IPS-11a (cell line): Measurements from ENCODE around the gene GADD45GIP1.
"Not testable (repeated sequence)": the region's sequence is repeated elsewhere in the genome, so short reads cannot be mapped to it uniquely, and the experiment has no call there.

ENCODE experiments used
- H3K4me3 ChIP-seq: one replicate; pipeline ENCODE4 v1.5.1; 2013; ENCODE audit warnings: low read depth, low read length, control low read depth

GADD45GIP1 gene

DNA sequence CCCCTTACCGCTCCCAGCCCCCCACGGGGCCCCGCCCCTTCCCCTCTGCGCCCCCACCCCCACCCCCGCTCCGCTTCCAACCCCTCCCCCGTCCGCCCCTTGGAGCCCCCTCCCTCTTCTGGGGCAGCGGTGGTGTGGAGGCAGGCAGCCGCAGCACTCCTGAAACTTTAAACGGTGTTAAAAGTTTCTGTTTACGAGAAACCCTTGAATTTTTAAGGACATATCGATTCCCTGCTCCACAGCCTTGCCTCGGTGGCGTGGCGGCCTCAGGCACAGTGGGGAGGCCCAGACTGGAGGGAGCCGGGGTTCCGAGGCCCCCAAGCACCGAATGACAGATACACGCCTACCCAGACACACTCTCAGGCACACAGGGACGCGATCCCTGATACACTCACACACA is 33.4 kb upstream of the GADD45GIP1 start:
- no peak overlapping the region for H3K4me3 ChIP-seq

DNA sequence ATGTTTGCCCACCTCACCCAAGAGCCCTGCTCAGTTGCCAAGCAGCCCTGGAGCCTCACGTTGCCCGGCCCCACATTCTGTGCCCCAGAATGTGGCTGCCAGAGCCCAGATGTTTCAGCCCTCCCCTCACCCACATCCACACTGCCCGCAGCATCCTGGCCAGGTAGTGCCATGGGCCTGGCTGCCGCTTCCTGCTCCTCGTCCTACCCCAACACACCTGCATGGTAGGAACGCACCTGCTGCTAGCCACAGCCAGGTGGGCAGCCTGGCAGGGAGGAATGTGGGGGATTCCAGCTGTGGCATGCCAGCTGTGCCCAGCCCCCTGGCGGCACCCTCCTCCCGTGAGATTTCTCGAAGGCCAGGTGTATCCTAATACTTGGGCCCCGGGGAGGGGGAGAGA is 30.8 kb upstream of the GADD45GIP1 start:
- no peak overlapping the region for H3K4me3 ChIP-seq

DNA sequence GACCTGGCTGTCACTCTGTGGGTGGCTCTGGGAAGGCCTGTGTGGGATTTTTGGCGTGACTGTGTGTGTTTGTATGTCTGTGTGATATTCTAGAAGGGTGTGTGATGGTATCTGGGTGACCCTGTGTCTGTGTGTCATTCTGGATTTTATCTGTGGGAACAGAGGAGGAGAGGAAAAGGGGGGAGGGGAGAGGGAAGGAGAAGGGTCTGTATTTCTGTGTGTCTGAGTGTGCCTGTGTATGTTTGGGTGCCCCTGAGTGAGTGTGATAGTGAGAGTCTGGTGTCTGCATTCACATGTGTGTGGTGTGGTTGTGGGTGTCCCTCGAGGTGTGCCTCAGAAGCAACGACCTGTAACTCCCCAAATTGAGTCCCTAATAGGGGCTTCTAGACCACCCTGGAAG is 30.2 kb upstream of the GADD45GIP1 start:
- no peak overlapping the region for H3K4me3 ChIP-seq

DNA sequence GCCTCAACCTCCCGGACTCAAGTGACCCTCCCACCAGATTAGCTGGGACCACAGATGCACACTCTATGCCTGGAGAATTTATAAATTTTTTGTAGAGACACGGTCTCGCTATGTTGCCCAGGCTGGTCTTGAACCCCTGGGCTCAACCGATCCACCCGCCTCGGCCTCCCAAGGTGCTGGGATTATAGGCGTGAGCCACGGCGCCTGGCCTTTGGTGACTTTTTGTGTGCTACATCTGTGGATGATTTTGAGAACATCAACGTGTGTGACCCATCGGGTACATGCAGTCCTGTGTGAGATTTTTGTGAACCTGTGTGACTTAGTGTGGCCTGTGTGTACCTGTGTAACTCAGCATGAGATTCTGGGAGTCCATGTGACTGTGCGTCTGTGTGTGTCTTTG is 29.7 kb upstream of the GADD45GIP1 start:
- H3K4me3 ChIP-seq, result no peak overlapping the region

DNA sequence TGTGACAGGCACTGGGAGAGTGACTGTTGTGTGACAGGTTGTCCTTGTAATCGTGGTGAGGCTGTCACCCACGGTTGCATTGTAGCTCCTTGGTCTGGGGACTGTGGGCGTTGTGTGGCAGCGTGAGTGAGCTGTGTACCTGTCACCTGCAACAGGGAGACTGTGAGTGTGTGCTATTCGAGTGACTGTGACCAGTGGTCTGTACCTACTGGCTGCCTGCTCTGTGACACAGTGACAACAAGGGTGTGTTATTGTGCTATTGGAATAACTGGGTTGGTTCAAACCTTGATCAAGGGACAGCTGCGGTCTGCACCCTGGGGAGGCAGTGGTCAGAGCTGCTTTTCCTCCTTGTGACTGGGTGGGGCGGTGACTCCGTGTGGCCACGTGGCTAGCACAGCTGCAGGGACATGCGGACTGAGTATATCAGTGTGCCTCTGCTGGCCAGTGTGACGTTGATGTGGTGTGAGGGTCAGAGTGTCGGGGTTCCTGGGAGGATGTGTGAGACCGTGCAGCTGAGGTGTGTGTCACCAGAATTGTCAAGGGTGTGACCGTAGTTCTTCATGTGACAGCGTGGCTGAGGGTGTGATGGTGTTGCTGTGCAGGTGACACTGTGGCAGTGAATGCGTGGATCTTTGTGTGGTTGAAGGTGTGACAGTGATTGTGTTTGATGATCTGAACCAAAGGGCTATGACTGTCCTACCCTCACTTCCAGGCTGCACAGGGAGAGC is 28.2 kb upstream of the GADD45GIP1 start:
- H3K4me3 ChIP-seq, result no peak overlapping the region

DNA sequence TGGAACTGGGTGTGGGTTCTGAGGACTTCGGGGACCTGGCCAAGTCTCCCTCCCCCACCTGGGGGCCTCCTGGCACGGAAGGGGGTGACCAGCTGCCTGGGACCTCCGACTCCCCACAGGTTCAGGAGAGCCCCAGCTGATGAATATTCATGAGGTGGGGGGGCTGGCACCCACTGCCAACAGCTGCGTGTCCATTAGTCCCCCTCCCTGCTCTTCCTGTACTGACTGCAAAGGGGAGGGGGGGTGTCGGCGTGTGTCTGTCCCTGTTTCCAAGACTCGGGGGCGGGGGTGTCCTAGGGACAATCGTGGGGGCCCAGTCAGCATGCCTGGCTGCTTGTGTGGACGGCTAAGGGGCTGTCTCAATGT is 27.6 kb upstream of the GADD45GIP1 start:
- H3K4me3 ChIP-seq, result no peak overlapping the region

DNA sequence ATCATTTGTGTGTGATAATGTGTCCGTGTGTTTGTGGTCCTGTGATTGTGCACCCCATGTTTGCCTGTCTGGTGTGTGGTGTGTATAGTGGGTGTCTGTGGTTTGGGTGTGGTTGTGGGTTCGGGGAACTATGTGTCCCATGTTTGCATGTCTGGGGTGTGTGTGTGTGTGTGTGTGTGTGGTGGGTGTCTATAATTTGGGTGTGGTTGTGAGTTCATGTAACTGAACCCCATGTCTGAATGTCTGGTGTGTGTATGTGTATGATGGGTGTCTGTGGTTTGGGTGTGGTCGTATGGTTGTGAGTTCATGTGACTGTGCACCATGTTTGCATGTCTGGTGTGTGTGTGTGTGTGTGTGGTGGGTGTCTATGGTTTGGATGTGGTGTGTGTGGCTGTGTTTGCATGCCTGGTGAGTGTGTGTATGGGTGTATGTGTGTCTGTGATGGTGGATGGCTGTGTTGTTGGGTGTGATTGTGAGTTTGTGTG is 27.2 kb upstream of the GADD45GIP1 start:
- no peak overlapping the region for H3K4me3 ChIP-seq

DNA sequence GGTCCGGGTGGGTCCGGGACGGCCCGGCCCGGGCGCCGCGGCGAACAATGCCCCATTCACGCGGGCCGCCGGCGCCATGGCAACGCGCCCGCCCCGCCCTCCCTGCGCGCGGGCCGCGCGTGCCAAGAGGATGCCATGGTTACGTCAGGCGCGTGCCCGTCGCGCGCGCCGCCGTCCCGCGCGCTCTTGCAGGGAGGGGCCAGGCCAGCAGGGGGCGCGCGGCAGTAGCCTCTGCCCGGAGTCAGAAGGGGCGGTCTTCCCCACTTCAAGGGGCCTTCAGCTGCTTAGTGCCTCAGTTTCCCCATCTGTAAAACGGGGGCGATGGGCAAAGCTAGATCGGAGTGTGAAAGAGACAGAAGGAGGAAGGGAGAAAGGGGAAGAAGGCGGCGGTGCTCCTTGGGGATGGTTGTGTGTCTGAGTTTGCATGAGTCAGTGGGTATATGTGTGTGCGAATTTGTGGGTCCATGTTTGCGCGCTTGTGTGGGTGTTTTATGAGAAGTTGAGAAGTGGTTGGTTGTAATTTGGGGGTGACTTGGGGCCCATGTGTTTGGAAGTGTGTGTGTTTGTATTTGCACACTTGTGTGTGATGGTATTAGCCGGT is 26.6 kb upstream of the GADD45GIP1 start:
- H3K4me3 ChIP-seq, result no peak overlapping the region

DNA sequence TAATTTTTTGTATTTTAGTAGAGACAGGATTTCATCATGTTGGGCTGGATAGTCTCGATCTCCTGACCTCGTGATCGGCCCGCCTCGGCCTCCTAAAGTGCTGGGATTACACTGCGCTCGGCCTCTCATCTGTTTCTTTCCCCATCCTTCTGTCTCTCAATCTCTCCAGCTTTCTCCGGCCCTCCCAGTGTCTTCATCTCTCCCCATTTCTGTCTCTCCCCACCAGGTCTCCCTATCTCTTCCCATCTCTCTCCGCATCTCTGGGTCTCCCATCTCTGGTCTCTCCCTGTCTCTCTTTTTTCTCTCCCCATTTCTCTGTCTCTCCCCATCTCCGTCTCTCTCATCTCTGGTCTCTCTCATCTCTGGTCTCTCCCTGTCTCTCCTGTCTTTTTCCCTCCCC is 26.1 kb upstream of the GADD45GIP1 start:
- H3K4me3 ChIP-seq, result no peak overlapping the region

DNA sequence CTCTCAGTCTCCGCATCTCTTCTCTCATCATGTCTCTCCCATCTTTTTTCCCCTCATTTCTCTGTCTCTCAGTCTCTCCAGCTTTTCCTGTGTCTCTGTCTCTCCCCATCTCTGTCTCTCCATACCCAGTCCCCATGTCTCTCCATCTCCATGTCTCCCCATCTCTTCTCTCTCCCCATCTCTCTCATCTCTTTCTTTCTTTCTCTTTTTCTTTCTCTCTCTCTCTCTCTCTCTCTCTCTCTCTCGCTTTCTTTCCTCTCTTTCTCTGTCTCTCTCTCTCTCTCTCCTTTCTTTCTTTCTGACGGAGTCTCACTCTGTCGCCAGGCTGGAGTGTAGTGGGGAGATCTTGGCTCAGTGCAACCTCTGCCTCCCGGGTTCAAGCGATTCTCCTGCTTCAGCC is 25.6 kb upstream of the GADD45GIP1 start:
- H3K4me3 ChIP-seq, result no peak overlapping the region

DNA sequence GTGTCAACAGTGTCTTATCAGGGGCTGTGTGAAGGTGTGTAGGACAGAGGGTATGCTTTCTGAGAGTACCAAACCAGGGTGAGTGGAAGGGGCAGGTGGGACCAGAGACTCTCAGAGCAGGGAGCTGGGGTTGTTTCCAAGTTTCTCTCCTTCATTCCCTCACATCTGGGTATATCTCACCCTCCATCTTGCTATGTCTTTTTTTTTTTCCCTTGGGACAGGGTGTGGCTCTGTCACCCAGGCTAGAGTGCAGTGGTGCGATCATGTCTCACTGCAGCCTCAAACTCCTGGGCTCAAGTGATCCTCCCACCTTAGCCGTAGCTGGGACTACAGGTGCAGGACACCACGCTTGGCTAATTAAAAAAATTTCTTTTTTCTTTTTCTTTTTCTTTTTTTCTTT is 23.0 kb upstream of the GADD45GIP1 start:
- H3K4me3 ChIP-seq, result no peak overlapping the region

DNA sequence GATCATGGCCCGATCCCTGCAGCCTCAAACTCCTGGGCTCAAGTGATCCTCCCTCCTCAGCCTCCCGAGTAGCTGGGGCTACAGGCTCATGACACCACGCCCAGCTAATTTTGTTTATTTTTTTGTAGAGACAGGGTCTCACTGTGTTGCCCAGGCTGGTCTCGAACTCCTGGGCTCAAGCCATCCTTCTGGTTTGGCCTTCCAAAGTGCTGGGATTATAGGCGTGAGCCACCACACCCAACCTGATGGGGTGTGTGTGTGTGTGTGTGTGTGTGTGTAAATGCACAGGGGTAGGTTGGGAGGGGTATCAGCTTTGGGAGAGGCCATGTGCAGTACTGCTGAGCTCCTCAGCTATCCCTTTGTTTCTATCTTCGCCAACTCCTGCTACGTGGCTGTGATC is 19.1 kb upstream of the GADD45GIP1 start:
- not testable (repeated sequence) for H3K4me3 ChIP-seq

DNA sequence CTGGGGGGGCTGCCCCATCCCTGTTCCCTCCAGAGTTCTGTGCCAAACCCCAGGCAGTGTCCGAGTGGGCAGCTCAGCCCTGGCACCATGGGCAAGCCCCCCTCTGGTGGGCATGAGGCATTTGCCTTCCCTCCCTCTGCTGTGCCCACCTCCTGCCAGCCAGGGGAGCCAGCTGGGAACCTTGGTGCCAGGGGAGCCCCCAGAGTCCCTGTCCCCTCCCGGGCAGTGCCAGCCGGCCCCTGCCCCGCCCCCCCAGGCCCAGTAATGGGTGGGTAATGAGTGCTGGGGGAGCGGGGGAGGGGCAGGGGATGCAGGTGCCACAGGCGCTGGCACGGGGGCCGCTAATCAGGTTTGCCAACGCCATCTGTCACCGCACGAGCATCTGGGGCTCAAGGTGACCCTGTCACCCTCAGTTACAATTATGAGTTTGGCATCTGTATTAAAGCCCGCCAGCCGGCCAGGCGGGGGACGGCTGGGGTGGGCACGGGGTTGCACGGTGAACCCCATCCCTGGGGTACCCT is 18.3 kb upstream of the GADD45GIP1 start:
- H3K4me3 ChIP-seq, result no peak overlapping the region

DNA sequence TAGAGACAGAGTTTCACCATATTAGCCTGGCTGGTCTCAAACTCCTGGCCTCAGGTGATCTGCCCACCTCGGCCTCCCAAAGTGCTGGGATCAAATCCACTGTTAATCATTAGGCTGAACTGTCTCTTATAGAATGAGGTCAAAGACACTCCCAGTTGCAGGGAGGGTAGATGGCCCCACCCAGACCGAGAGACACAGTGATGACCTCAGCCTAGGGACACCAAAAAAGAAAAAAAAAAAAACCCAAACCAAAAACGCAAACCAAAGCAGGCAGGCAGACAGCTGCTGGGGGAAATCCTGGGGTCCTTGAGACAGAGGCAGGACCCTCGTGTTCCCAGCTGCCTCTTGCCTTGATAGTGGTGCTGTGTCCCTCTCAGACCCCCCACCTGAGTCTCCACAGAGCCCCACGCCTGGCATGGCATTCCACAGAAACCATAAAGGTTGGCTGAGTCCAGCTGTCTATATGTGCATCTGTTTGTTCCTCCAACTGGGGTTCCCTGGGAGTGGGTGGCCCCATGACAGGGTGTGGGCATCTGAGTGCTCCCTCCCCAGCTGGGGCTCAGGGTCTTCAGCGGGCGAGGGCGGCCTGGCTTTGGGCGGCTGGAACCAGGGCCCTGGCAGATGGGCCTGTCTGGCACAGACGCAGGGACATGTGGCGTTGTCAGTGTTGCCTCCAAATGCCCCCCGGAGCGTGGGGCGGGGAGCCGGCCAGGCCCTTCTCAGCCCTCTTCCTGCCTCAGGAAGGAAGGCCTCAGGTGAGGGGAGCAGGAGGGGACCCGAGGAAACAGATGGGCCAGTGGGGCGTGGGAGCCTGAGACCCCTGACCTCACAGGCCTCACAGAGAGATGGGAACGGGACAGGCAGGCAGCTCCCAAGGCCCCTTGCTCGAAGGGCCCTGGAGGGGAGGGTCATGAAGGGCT is 17.5 kb upstream of the GADD45GIP1 start:
- no peak overlapping the region for H3K4me3 ChIP-seq

DNA sequence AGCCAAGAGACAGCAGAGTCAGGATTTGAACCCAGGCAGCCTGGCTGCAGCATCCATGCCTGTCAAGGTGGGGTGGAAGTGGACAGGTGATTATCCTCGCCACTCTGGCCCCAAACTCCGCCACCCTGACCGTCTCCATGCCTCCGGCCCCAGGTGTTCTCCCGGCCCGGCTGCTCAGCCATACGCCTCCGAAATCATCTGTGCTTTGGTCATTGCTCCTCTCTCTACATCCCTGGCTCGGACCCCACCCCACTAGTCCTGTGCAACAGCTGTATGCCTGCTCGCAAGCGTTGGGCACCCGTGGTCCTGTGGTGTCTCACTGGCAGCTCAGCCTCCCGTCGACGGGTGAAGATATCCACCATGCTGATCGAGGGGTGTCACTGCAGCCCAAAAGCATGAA is 16.2 kb upstream of the GADD45GIP1 start:
- no peak overlapping the region for H3K4me3 ChIP-seq

DNA sequence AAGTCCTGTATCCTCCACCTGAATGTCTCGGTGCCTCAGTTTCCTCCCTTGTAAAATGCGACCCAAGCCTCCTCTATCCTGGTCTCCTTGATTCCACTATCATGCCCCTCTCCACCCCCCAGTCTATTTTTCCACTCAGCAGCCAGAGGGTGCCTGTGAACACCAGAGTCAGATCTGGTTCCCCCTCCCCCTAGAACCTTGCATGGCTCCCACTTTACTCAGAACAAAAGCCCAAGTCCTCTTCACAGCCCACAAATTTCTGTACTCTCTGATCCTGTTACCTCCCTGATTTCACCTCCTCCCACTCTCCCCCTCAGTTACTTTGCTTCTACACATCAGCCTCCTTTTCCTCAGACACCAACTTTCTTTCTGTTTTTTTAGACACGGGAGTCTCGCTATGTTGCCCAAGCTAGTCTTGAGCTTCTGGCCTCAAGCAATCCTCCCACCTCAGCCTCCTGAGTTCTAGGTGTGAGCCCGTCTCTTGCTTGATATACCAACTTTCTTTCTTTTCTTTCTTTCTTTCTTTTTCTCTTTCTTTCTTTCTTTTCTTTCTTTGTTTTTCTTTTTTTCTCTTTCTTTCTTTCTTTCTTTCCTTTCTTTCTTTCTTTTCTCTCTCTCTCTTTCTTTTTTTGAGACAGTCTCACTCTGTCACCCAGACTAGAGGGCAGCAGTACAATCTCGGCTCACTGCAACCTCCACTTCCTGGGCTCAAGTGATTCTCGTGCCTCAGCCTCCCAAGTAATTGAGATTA is 13.2 kb upstream of the GADD45GIP1 start:
- no peak overlapping the region for H3K4me3 ChIP-seq

DNA sequence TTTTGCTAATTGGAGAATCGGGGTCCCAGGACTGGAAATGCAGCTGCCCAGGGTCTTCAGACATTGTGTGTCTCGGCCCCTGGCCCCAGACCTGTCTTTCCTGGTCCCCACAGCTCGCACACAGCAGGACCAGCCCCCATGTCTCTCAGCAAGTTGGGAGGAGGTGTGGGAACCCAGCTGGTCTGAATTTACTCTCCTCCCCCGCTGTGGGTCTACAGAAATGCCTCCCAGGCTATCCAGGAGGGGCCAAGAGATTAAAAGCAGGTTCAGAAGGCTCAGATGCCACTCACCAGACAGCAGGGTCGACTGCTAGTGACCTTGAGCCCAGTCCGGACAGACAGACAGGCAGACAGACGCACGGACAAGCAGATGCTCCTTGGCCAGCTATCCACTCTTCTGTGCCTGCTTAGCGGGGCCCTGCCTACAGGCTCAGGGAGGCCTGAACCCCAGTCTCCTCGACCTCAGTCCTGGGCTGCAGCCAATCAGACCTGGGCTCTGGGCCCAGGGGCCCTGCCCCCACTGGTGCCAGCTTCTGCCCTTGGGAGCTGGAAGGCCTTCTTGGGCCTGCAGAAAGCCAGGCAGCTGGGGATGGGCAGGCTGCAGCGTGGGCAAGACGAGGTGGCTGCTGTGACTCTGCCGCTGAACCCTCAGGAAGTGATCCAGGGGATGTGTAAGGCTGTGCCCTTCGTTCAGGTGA is 12.4 kb upstream of the GADD45GIP1 start, which contains the start of gene DAND5:
DAND5 (plus strand) TSS at position 285 of the 697 bp plus-strand sequence; CDS start at position 370, 85 bp downstream.
- no peak within 1 kb of the TSS for H3K4me3 ChIP-seq

DNA sequence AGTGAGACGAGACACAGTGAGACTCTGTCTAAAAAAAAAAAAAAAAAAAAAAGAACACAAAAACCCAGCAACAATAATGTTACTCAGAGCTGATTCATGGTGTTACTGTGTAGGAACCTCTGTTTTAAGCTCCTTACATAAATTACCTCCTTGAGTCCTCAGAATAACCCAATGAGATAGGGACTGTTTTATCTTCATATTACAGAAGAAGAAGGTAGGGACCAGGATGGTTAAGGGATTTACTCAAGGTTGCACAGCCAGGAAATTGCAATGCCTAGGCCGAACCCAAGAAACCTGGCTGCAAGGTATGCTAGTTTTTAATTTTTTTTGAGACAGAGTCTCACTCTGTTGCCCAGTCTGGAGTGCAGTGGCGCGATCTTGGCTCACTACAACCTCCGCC is 10.9 kb upstream of the GADD45GIP1 start:
- no peak overlapping the region for H3K4me3 ChIP-seq

DNA sequence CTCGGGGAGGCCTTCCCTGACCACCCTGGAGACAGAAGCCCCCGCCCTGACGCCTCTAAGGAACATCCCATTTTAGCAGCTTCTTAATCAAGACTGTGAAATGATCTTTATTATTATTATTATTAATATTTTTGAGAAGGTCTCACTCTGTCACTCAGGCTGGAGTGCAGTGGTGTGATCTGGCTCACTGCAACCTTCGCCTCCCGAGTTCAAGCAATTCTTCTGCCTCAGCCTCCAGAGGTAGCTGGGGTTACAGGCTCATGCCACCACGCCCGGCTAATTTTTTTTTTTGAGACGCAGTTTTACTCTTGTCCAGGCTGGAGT is 8.8 kb upstream of the GADD45GIP1 start:
- H3K4me3 ChIP-seq, result no peak overlapping the region
